ENCODE data around the gene CIAO1. TPM values are rescaled to one million over a fixed set of nuclear protein-coding genes. Genes with fewer than 3 reads are reported as not detected.

CIAO1 gene
- total and polyA plus RNA-seq, 12 donors: 52.5 to 237 (median 134) TPM

DNA sequence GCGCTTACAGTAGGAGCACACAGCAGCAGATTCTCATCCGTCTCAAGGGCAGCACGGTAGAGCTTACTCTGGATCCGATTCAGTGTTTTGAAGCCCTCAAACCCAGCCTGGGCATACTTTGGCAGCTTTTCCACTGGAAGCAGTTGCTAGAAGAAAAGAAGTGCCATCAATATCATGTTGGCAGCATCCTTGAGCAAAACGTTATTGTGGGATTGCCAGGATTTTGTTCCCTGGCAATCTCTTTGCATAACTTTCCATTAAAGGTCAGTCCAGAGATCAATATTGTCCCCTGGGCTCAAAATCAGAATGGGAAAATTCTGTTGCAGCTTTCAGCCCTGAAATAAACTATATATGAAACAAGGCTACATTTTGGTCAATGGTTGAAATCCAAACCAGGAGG lies 30.9 kb downstream of the CIAO1 start:
- no peaks in the 10 kb centered on the region for H3K9me3 ChIP-seq (replicated peaks in 1 of 3)
- no peak overlapping the region for H3K4me3 ChIP-seq
- TF ChIP-seq POLR2A (IDR thresholded peaks at IDR 0.05): no peak
- TF ChIP-seq, protein P1, sequence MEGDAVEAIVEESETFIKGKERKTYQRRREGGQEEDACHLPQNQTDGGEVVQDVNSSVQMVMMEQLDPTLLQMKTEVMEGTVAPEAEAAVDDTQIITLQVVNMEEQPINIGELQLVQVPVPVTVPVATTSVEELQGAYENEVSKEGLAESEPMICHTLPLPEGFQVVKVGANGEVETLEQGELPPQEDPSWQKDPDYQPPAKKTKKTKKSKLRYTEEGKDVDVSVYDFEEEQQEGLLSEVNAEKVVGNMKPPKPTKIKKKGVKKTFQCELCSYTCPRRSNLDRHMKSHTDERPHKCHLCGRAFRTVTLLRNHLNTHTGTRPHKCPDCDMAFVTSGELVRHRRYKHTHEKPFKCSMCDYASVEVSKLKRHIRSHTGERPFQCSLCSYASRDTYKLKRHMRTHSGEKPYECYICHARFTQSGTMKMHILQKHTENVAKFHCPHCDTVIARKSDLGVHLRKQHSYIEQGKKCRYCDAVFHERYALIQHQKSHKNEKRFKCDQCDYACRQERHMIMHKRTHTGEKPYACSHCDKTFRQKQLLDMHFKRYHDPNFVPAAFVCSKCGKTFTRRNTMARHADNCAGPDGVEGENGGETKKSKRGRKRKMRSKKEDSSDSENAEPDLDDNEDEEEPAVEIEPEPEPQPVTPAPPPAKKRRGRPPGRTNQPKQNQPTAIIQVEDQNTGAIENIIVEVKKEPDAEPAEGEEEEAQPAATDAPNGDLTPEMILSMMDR (IDR thresholded peaks at IDR 0.05): no peak
- DNase-seq: peak in 2 of 7 donors; percentile 25 to 46
- intact Hi-C loops (cut with DNase I): no loop called here
- no peaks in the 10 kb centered on the region for H3K27me3 ChIP-seq
- H3K36me3 ChIP-seq (replicated peaks in 1 of 2): peaks cover 0 to 100% of the 10 kb centered on the region in 2 donors
- no peak overlapping the region for H3K27ac ChIP-seq
- no peaks in the 10 kb centered on the region for H3K4me1 ChIP-seq (replicated peaks in 1 of 2)
- 29 to 62% (median 57%) methylated on average over 5 of the region's 5 CpGs for WGBS, 4 donors

DNA sequence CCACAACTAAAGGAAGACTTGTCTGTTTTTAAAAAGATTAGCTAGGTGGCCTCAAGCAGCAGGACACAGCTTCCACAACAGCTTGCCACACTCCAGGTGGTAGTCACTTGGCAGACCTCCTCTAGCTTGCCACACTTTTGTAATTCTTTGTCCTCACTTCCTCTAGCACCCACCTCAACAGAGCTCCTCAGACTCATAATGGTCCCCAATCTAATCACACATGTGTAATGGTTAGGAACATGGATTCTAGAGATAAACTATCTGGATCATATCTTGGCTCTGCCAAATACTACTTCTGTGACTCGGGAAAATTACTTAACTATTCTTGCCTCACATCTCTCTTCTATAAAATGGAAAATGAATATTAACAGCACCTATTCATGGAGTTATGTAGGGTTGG lies 35.8 kb downstream of the CIAO1 start:
- no peak for TF ChIP-seq POLR2A (IDR thresholded peaks at IDR 0.05)
- TF ChIP-seq, protein P1 (IDR thresholded peaks at IDR 0.05): no peak
- no peak overlapping the region for H3K27ac ChIP-seq
- 50 to 83% (median 77%) methylated on average over 1 of the region's 1 CpG for WGBS, 4 donors
- no peaks in the 10 kb centered on the region for H3K27me3 ChIP-seq
- peaks cover 0 to 67% of the 10 kb centered on the region in 2 donors for H3K36me3 ChIP-seq (replicated peaks in 1 of 2)
- peaks cover 7 to 19% of the 10 kb centered on the region in 2 donors for H3K4me1 ChIP-seq (replicated peaks in 1 of 2)
- intact Hi-C loops (cut with DNase I): no loop called here
- no peaks in the 10 kb centered on the region for H3K9me3 ChIP-seq (replicated peaks in 1 of 3)
- H3K4me3 ChIP-seq: no peak overlapping the region
- DNase-seq: no peak

DNA sequence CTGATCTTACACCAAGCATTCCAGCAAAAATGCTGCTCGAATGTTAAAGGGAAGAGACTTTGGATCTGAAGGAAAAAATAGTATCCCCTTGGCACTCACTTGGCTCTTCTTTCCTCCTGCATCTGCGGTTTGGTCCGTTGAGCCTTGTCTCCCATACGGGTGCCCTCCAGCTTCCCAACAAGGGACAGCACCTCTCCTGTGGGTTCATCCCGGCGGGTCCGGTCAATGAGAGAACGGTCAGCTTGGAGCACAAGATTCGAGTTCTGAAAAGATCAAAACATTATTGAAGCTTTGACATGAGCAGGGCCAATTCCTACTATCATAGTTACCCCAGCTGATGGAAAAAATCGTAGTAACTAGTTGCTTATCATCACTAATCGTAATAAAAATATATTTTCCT lies 38.6 kb downstream of the CIAO1 start:
- Histone ChIP-seq H3K27me3 (no peaks in the 10 kb centered on the region), H3K4me1 (replicated peaks in 1 of 2) (peaks cover 7 to 19% of the 10 kb centered on the region in 2 donors), H3K4me3 (peak overlapping the region in 3 of 4 donors; percentile 76 to 91 (median 80)), H3K27ac (no peak overlapping the region), H3K9me3 (replicated peaks in 1 of 3) (no peaks in the 10 kb centered on the region), H3K36me3 (replicated peaks in 1 of 2) (peaks cover 0 to 39% of the 10 kb centered on the region in 2 donors)
- intact Hi-C loops (cut with DNase I): no loop called here
- WGBS, 4 donors: 53 to 65% (median 63%) methylated on average over 11 of the region's 11 CpGs
- TF ChIP-seq, protein P1 (IDR thresholded peaks at IDR 0.05): no peak
- no peak for TF ChIP-seq POLR2A (IDR thresholded peaks at IDR 0.05)
- DNase-seq: no peak

DNA sequence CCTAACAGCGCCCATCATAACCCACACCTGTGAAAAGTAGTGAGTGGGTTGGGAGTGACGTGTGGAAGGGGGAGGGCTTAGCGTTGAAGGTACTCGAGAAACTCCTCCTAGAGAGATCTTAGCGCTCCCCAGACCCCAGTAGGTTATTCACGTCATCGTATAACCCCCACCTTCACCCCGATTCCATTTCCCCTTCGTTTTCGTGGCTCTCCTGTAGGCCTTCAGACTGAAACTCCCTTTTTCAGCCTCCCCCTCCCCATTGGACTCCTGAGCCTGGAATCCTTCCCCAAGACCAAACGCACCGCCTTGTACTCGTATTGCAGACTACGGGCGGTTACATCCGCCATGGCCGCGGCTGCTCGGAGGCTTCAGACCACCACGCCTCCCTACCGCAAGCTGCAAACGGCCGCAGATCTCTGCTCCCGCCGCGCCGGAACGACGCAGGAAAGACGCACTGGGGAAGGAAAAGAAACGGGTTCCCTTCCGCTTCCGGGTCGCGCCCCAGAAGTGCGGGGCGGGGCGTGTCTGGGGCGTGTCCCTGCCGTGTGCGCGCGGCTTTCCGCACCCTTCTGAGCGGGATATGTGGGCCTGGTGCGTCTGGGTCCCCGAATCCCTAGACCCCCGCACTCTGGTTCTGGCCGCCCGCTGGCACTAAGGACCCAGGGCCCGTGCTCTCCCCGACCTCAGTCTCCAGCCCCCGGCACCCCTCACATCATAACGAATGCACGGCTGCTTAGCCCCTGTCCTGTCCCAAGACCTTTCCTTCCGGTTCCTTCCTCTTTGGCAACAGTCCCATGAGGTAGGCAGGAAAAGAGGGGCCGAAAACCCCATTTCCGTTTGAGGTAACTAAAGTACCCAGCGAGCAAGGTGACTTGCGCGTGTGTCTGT lies 39.3 kb downstream of the CIAO1 start, which contains the start of gene SNRNP200:
Gene SNRNP200, minus strand, starts transcription at position 456 of the 888 bp plus-strand sequence. Its CDS starts 109 bp downstream, at position 347.
- DNase-seq: peak; percentile 82 to 90 (median 87)
- TF ChIP-seq, protein P1 (IDR thresholded peaks at IDR 0.05): no peak
- TF ChIP-seq POLR2A (IDR thresholded peaks at IDR 0.05): peak; percentile 67 to 75

More for the DNA sequence above, 39.3 kb downstream of the CIAO1 start, which contains the start of gene SNRNP200:
- intact Hi-C loops (cut with DNase I): no loop called here
- H3K36me3 ChIP-seq (replicated peaks in 1 of 2): peaks cover 0 to 32% of the 10 kb centered on the region in 2 donors
- H3K4me3 ChIP-seq: peak within 1 kb of the TSS; percentile 46 to 91 (median 78)
- peaks cover 7 to 19% of the 10 kb centered on the region in 2 donors for H3K4me1 ChIP-seq (replicated peaks in 1 of 2)
- WGBS, 4 donors: 1% methylated on average over 28 to 61 of the region's 61 CpGs
- H3K27ac ChIP-seq: peak within 1 kb of the TSS in 4 of 5 donors; percentile 60 to 82 (median 72)
- no peaks in the 10 kb centered on the region for H3K27me3 ChIP-seq
- no peaks in the 10 kb centered on the region for H3K9me3 ChIP-seq (replicated peaks in 1 of 3)

Data from adrenal gland (tissue), 12 donors.